Activated naive CD8-positive, alpha-beta T cell treated with anti-CD3 and anti-CD28 coated beads, Interleukin-2, amount 50 U/mL, for 16 hours (primary cell): Measurements from ENCODE around the gene RAD50.
"Not testable (repeated sequence)": the region's sequence is repeated elsewhere in the genome, so short reads cannot be mapped to it uniquely, and the experiment has no call there.

Source experiments
- DNase-seq: peaks from one replicate; pipeline ENCODE4 v3.0.0-alpha.2; 2020; ENCODE audit warnings: low read depth, low spot score

Gene RAD50

DNA sequence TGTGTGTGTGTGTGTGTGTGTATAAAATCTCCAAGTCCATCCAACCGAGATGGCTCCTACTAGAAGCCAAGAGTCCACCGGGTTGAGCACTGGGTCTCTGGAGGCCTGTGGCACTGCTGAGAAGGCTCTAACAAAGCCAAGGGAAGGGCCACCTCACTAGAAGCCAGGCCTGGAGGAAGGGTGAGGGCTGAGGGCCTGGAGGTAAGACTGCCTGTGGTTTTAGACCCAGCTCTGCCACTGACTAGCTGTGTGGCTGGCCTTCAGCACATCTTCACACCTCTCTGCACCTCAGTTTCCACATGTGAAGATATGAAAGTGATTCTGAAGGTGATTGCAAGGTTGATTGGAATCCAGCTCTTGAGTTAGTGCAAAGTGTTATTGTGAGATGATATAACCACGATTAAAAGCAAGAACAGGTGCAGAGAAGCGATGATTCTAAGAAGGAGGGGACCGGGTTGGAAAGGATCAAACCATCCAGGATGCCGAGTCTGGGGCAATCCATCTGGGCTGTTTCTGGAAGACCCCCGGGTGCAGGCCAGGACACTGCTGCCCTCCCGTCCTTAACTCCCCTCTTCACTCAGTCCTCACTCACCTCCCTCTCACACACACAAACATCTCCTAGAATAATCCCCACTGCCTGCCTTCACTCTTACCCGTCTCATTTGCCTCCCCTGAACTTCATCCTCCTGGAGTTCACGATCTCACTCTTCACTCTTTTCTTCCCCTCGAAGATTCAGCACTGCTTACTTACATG, 119.3 kb downstream of the RAD50 start:
- DNase-seq: no peak

DNA sequence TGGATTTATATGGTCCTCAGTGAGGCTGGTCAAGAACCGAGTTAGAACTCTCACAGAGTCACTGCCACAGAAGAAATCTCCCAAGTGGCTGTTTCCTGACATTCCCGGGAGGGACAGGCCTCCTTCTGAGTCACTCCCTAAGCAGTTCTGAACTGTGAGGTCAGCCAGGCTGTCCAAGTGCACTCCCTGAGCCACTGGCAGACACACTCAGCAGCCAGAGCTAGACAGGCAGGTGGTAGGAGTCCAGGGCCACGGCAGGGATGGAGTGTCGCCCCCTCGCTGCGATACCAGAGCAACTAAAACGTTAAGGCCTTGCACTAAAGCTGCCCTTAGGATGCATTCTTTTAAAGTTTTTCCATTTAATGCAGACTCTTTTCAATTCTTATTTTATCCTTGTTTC, 120.4 kb downstream of the RAD50 start:
- DNase-seq: no peak

DNA sequence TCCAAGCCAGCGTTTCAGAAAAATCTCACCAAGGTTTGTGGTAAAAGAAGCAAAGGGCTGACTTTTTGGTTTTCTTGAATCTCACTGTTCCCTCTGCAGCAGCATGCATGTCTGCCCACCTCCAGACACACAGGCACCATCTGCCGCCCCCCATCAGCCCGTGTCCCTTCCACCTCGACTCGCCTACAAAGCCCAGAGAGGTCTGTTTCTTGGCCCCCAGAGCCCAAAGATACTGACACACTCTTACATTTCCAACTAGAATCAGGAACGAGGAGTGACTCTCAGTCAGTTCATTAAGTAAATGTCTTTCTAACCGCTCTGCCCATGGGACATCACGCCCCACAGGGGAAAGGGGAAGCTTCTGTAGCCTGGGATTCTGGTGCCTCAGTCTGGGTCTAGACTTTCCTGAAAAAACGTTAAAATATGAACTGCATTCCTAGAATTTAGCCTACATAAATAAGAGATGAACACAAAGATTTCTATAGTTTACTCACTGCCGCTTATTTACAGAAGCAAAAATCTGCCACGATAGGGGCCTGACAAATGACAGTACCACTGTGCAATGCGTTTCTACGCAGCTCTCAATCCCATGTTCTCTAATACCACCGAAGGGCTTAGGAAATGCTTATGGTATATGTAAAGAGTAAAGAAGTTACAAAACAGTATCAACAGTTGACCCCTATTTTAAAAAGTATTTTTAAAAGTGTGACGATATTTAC, 121.1 kb downstream of the RAD50 start:
- no peak for DNase-seq

DNA sequence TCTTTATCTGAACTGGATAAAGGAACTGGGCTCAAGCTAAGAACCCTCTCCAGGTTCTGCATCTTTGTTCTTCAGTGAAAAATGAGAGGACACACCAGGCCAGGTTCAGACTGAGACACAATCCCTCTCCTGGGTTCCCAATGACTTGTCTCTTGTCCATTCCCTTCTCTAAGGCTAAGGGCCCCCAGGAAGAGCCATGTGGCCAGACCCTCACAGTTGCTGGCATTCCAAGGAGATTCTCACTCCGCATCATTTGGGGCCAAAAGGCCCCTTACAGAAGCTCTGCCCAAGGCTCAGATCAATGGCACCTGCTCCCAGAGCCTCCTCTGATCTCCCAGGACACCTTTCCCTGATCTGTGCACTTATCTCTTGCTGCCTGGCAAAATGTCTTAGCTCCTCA, 122.0 kb downstream of the RAD50 start:
- no peak for DNase-seq

DNA sequence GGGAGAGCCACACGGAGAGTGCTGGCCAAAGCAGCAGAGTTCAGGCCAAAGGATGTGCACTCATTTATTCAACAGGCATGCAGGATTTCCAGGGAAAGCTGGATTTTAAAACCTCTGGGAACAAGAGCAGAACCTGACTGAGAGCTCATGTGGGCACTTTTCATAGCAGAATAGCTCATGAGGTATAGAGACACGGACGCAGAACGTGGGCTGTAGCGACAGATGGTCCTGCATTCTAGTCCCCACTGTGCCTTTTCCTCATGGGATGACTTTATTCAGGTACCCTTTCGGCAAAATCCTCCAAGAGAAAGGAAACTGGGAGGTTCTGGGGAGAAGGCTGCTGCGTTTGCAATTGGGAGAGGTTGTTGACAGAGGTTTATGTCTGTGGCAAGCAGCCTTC, 122.4 kb downstream of the RAD50 start:
- DNase-seq: no peak

DNA sequence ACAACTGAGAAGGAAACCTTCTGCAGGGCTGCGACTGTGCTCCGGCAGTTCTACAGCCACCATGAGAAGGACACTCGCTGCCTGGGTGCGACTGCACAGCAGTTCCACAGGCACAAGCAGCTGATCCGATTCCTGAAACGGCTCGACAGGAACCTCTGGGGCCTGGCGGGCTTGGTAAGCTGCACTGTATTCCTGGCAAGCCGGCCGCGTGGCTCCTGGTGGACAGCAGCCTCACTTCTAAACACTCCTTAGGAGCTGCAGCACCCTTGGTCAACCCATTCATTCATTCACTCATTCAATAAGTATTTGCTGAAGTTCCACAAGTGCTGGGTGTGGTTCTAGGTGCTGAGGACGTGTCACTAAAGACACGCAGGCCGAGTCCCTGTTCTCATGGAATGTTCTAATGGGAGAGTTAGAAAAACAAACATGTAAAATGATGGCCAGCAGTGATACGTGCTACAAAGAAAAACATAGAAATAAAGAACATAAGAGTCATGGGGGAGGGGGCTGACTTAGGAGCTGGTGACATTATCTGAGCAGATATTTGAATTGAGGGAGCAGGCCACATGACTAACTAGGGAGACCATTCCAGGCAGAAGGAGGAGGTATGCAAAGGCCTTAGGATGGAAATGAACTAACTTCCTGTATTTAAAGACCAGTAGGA, 123.1 kb downstream of the RAD50 start:
- no peak for DNase-seq

DNA sequence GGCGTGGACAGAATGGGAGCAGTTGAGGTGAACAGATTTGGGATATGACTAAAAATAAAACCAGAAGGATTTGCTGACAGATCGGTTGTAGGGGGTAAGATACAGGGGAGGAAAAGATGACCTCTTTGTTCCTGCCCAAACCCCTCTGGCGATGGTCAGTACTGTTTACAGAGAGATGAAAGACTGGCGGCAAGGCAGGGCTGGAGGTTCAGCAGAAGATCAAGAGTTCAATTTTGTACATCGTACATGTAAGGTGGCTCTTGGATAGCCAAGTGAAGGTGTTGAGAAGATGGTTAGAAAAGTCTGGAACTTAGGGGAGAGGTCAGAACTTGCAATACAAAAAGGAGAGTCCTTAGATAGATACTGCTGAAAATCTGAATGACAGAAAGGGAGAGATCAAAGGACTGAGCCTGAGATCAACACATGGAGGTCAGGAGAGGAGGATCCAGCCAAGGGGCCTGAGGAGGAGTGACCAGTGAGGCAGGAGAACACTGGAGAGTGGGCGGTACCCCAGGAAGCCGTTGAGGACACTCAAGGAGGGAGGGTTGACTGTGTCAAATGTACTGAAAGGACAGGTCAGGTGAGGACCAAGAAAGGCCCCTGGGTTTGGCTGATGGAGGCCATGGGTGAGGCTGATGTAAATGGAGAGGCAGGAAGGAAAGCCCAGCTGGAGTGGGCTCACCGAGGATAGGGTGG, 124.2 kb downstream of the RAD50 start:
- no peak for DNase-seq

DNA sequence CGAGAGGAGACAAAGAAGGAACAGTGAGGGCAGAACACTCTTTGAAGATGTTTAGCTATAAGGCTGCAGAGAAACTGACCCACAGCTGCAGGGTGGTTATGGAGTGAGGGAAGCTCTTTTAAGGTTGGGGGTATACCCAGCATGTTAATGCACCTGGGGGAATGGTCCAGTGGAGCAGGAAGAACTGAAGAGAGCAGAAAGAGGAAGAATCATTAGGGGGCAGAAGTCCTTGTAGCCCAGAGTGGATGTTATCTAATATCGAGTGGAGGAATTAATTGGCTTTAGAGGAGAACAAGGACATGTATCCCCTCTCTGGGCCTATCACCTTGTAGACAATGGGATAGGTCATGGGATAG, 124.7 kb downstream of the RAD50 start:
- DNase-seq: no peak

DNA sequence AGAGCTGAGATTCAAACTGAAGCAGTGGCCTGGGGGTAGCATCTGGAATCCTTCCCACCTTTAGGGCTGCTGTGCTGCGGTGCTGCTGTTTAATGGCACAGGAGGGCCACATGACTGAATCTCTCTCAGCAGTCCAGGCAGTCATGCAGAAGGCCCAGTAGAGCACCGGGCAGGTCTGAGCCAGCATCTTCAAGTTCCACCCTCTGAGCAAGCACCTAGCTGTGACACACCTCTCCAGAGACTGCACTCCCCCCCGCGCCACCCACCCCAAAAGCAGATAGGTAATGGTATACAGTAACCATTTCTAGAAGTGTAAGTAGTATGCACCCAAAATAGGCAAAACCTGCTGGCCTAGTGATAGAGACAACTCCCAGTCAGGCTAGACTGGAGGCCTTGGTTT, 125.2 kb downstream of the RAD50 start:
- DNase-seq: no peak

DNA sequence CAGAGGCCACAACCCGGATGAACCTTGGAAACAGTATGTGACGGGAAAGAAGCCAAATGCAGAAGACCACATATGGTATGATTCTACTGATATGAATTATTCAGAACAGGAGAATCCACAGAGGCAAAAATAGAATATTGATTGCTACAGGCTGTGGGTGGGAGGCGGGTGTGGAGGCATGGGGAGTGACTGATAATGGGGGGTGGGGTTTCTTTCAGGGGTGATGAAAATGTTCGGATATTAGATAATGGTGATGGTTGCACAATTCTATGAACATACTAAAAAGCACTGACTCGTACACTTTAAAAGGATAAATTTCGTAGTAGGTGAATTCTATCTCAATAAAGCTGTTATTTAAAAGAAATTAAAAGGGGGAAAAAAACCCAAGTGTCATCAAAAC, 127.7 kb downstream of the RAD50 start:
- DNase-seq: no peak

DNA sequence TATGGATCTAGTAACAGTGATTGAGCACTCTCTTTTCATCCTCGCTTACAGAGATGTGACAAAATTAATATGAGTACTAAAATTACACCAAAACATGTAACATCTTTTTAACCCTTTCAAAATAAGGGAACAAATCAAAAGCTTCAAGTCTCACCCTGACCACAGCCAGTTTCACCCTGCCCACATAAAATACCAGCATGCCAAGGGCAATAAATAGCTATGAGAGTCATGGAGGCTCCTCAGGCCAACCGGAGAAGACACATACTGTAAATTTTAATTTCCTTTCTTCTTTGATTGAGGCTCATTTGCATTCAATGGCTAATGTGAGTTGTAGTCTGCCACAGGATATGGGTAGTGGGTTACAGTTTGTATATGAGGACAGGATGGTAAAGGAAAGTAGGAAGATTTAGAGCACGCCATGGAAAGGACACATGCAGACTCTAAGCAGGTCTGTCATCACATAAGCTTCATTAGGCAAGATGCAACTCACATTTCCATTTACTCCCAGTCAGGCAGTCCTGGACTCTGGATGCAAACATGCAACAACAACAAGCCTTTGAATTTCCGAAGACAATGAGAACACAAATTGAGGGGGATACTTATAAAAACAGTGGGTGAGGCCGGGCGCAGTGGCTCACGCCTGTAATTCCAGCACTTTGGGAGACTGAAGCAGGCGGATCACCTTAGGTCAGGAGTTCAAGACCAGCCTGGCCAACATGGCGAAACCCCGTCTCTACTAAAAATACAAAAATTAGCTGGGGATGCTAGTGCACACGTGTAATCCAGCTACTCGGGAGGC, 128.3 kb downstream of the RAD50 start:
- DNase-seq: no peak

DNA sequence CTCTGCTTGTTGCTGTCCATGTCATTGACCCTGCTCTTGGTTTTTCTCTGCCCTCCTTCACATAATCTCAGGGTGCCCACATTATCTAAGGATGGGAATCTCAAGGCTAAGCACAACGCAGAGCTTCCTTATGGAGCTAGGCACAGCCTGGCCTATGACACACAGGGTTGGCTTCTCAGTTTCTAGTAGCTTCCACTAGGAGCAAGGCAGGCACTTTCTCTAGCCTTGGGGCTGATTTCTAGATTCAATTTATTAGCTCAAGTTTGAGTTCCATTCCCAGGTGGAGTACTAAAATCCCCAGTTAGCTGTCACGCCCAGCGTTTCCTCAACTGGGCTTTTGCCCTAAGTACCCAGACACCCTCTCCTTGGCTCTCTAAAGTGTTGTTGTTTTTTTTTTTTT, 129.4 kb downstream of the RAD50 start:
- no peak for DNase-seq

DNA sequence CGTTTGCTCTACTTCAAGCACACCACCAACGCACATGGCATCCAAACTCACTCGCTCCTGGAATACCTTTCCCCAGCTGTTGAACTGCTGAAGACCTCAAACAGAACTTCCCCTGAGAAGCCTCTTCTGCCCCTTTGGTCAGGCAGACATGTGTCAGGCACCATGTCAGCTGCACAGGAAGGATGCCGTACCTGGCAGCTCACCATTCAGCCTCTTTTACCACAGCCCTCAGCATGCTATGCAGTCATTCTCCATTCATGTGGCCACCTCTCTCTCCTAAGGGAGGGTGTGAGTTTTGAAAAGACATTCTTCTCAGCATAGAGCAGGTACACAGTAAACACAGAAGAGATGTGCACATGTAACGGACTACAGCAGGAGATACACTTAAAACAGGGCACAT, 131.2 kb downstream of the RAD50 start:
- DNase-seq: no peak

DNA sequence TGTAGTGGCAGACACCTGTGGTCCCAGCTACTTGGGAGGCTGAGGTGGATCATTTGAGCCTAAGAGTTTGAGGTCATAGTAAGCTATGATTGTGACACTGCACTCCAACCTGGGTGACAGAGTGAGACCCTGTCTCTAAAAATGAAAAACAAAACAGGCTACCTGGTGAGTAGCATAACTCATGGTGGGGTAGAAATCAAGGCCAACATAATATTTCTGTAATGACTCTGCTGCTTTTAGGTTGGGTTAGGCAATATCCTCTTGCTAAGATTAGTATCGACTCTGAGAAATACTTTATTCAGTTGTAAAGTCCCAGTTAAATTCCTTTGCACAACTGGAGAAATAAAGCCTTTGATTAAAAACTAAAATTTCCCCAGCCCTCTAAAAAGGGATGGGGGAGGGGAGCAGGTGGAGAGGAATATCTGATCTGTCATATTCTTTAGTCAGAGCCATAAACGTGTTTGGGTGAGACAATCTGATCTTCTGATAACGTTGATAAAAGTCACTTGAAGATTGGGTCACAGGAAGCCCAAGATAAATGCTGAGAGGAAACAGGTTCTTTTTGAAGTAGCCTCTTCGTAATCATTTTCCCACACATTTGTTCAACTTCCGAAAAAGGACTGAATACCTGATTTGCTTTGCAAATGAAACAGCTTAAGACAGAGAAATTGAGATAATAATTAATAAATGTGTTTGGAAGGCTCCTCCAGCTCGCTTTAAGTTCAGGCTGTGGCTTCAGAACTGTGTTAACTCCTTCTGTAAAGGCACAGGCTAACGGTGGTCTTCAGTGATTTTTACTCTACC, 132.0 kb downstream of the RAD50 start:
- DNase-seq: no peak

DNA sequence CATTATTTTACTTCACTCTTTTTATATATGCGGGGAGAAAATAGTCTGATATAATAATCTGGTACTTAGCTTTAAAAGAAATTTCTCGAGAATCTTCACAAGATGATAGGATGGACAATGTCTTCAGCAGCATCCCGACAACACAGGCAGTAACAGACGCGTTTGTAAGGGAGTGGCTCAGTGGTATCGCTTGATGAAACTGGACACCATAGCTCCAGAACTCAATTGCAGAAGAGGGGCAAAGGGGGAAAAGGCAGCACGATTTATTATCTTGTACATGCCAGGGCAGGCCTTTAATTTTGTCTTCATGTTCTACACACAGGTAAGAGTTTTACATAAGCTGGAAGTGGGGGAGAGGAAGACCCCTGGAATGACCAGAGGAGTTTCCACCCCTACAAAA, 132.7 kb downstream of the RAD50 start:
- DNase-seq: no peak

DNA sequence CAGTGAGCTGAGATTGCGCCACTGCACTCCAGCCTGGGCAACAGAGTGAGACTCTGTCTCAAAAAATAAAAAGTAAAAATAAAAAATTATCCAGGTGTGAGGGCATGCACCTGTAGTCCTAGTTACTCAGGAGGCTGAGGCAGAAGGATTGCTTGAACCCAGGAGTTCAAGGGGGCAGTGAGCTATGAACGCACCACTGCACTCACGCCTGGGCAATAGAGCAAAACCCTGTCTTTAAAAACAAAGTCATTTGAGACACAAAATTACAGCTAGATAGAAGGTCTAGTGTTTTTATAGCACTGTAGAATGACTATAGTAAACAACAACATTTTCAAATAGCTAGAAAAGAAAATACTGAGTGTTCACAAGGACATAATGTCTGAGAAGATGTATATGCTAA, 133.4 kb downstream of the RAD50 start:
- no peak for DNase-seq

DNA sequence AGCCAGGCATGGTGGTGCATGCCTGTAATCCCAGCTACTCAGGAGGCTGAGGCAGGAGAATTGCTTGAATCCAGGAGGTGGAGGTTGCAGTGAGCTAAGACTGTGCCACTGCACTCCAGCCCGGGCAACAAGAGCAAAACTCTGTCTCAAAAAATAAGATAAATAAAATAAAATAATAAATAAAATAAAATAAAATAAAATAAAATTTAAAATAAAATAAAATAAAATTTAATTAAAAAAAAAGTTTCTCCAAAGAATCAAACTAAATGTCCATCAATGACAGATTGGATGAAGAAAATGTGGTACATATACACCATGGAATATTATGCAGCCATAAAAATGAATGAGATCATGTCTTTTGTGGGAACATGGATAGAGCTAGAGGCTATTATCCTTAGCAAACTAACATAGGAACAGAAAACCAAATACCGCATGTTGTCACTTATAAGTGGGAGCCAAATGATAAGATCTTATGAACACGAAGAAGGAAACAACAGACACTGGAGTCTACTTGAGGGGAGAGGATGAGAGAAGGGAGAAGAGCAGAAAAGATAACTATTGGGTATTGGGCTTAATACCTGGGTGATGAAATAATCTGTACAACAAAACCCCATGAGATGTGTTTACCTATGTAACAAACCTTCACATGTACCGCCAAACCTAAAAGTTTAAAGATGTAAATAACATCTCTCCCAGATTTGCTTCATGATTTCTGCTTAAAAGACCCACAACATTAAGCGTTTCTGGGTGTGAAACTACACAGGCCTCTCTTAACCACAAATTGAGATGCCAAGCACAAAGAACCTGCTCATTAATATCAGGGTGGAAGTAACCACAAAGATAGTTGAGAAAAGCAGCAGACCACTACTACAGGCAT, 135.2 kb downstream of the RAD50 start:
- DNase-seq: not testable (repeated sequence)

DNA sequence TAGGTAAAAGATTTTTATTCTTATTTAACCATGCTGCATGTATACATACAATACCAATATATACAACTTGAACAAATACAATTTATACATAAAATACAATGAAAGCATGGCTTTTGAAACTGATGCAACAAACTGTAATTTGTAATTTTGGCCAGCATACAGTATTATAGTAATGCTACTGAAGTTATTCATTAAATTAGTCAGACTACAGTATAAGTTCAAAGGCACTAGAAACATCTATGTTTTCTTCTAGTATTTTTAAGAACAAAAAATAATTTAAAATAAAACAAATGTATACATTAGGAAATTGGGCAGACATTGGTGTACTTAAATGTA, 135.8 kb downstream of the RAD50 start:
- no peak for DNase-seq
